K562 (cell line): ENCODE measurements around the gene PPP1R15B. TPM values are rescaled to one million over a fixed set of nuclear protein-coding genes. Genes with fewer than 3 reads are reported as not detected.

Source experiments
- CEBPZ ChIP-seq: fragments of 150-350 bp; IDR thresholded peaks from 2 replicates; pipeline ENCODE4 v1.6.1; 2014; ENCODE audit warnings: low read depth, mild to moderate bottlenecking, low read length, borderline replicate concordance
- CHCHD3 ChIP-seq: fragments of 250-450 bp; sonication (Bioruptor Pico); IDR thresholded peaks from 2 replicates; pipeline ENCODE4 v2.1.2; 2022; ENCODE audit warnings: mild to moderate bottlenecking
- CREB5 ChIP-seq: fragments of 250-450 bp; sonication (Bioruptor Pico); IDR thresholded peaks from 2 replicates; pipeline ENCODE4 v1.5.0; 2020; ENCODE audit warnings: mild to moderate bottlenecking
- DACH1 ChIP-seq: fragments of 450-650 bp; IDR thresholded peaks from 2 replicates; pipeline ENCODE4 v1.6.1; 2018; ENCODE audit not compliant: partially characterized antibody
- DNMT1 ChIP-seq: fragments of 450-650 bp; IDR thresholded peaks from 2 replicates; pipeline ENCODE4 v1.6.1; 2016; ENCODE audit warnings: antibody characterized with exemption, mild to moderate bottlenecking
- HDAC3 ChIP-seq: fragments of 450-650 bp; IDR thresholded peaks from 2 replicates; pipeline ENCODE4 v1.6.1; 2018; ENCODE audit warnings: borderline replicate concordance, mild to moderate bottlenecking, moderate library complexity; ENCODE audit not compliant: partially characterized antibody
- MYC ChIP-seq, 2 experiments: fragments of 250-450 bp in 1 of 2; sonication (Bioruptor Pico) in 1 of 2; IDR thresholded peaks; 2 replicates each; pipeline versions ENCODE4 v1.5.1 to v1.6.1; 2012 to 2021; ENCODE audit warnings: low read depth in 2 of 2, borderline replicate concordance in 1 of 2, improper control_type of control experiment in 1 of 2, low read length in 1 of 2, mild to moderate bottlenecking in 1 of 2, moderate library complexity in 1 of 2
- NCOA1 ChIP-seq: fragments of 450-650 bp; IDR thresholded peaks from 2 replicates; pipeline ENCODE4 v1.6.1; 2016; ENCODE audit warnings: low read depth
- PHF20 ChIP-seq: fragments of 450-650 bp; IDR thresholded peaks from 2 replicates; pipeline ENCODE4 v1.6.1; 2018; ENCODE audit not compliant: partially characterized antibody
- POU5F1 ChIP-seq: fragments of 150-350 bp; IDR thresholded peaks from 2 replicates; pipeline ENCODE4 v1.6.1; 2014; ENCODE audit warnings: borderline replicate concordance, low read length, low read depth, mild to moderate bottlenecking; ENCODE audit not compliant: partially characterized antibody
- TAF9B ChIP-seq: fragments of 450-650 bp; IDR thresholded peaks from 2 replicates; pipeline ENCODE4 v1.6.1; 2018; ENCODE audit warnings: mild to moderate bottlenecking; ENCODE audit not compliant: partially characterized antibody
- TFAP4 ChIP-seq: sonication (generic); formaldehyde crosslinking; IDR thresholded peaks from 2 replicates; pipeline ENCODE4 v1.8.0; 2022; ENCODE audit warnings: missing genetic modification reagents, mild to moderate bottlenecking, moderate library complexity, borderline replicate concordance
- TRIM28 ChIP-seq: fragments of 450-650 bp; IDR thresholded peaks from 2 replicates; pipeline ENCODE4 v1.6.1; 2017
- YY1 ChIP-seq, 3 experiments: IDR thresholded peaks; 2 replicates each; pipeline ENCODE4 v1.6.1; 2011; ENCODE audit warnings: low read length in 2 of 3, mild to moderate bottlenecking in 2 of 3, moderate library complexity in 2 of 3, borderline replicate concordance in 1 of 3, control low read depth in 1 of 3, low read depth in 1 of 3; ENCODE audit not compliant: insufficient read depth in 3 of 3, insufficient replicate concordance in 2 of 3, control insufficient read depth in 1 of 3, insufficient read length in 1 of 3; ENCODE audit errors: extremely low read depth in 1 of 3
- ZNF174 ChIP-seq: fragments of 250-450 bp; sonication (Bioruptor Pico); IDR thresholded peaks from 2 replicates; pipeline ENCODE4 v1.4.0; 2020; ENCODE audit warnings: mild to moderate bottlenecking
- ZNF24 ChIP-seq: fragments of 450-650 bp; IDR thresholded peaks from 2 replicates; pipeline ENCODE4 v1.6.1; 2016
- polyA plus RNA-seq, 8 experiments: library from polyadenylated mRNA; depleted of rRNA in 4 of 8; stranded (reverse) in 5 of 8; unstranded in 3 of 8; fragments of >200 nt; fragmentation: Nextera tagmentation in 2 of 8; fragmentation: Illumina TruSeq in 1 of 8; extraction: Ambion mirVana in 2 of 8; extraction: Trizol in 1 of 8; gene quantifications; 2 replicates each; pipeline versions ENCODE4 v1.2.1 to v1.2.3, GENCODE V29; 2011 to 2014; ENCODE audit warnings: inconsistent platforms in 1 of 8, missing spikeins in 1 of 8
- total RNA-seq, 7 experiments: library from RNA; depleted of rRNA in 6 of 7; stranded (reverse); fragments of >200 nt in 6 of 7; fragmentation: Illumina TruSeq in 2 of 7; extraction: Trizol in 2 of 7; gene quantifications; 2 replicates each; pipeline versions ENCODE4 v1.2.1 to v1.2.3, GENCODE V29; 2011 to 2021; ENCODE audit warnings: low replicate concordance in 1 of 7

Gene PPP1R15B
- total and polyA plus RNA-seq, 9 of the 15 experiments (the other 6 are each of a cell fraction or from before 2014, with no cell fraction given): 17.0 to 48.1 (median 30.8) TPM

- TF ChIP-seq CEBPZ (no peak), POU5F1 (no peak), TRIM28 (peak; percentile 26; the same call in 1 of the 2 replicates), TFAP4 (CRISPR knock-in tag) (peak; percentile 75), PHF20 (peak; percentile 14), CHCHD3 (no peak), TAF9B (peak; percentile 13), YY1 (IDR thresholded peaks at IDR 0.05; ENCODE audit: borderline replicate concordance in 1 of 3, control insufficient read depth in 1 of 3, extremely low read depth in 1 of 3, insufficient read depth in 3 of 3, insufficient read length in 1 of 3, insufficient replicate concordance in 2 of 3, low read depth in 1 of 3, low read length in 2 of 3) (peak in 1 of 3 experiments; percentile 21), CREB5 (0 out of 2 replicates have a peak, but pooled peaks have one; percentile 31), ZNF174 (CRISPR knock-in tag) (no peak), HDAC3 (peak; percentile 68), DACH1 (peak; percentile 72), DNMT1 (0 out of 2 replicates have a peak, but pooled peaks have one; percentile 49), ZNF24 (peak; percentile 63; the same call in 1 of the 2 replicates), MYC (IDR thresholded peaks at IDR 0.05; ENCODE audit: low read depth, low read length) (no peak), MYC (CRISPR knock-in tag; IDR thresholded peaks at IDR 0.05; ENCODE audit: borderline replicate concordance, low read depth) (no peak), NCOA1 (peak; percentile 73)
These were observed 5.7 kb upstream of the PPP1R15B start (continued) for GRCh38 chr1:204417074-204417997.
